Smooth muscle cell (in vitro differentiated cells): ENCODE data around the gene CYP4F11. TPM values are rescaled to one million over a fixed set of nuclear protein-coding genes. Genes with fewer than 3 reads are reported as not detected.
"Not testable (repeated sequence)": the region's sequence is repeated elsewhere in the genome, so short reads cannot be mapped to it uniquely, and the experiment has no call there.

Experiments
- DNase-seq: peaks from one replicate; lab custom pipeline; 2025; ENCODE audit not compliant: unreplicated experiment; lab: John Stamatoyannopoulos, UW
- H2AFZ ChIP-seq: fragments of 200-600 bp; sonication (generic); 2 replicates; pipeline ENCODE4 v1.6.0; 2016; ENCODE audit warnings: antibody characterized with exemption, low read depth, mild to moderate bottlenecking
- H3F3A ChIP-seq: fragments of 200-600 bp; sonication (generic); 2 replicates; pipeline ENCODE4 v1.6.0; 2017; ENCODE audit warnings: antibody characterized with exemption, low read depth
- H3K27ac ChIP-seq: fragments of 200-600 bp; sonication (generic); 2 replicates; pipeline ENCODE4 v1.5.1; 2016; ENCODE audit warnings: low read depth, mild to moderate bottlenecking
- H3K27me3 ChIP-seq: fragments of 200-600 bp; sonication (generic); 2 replicates; pipeline ENCODE4 v1.6.1; 2016; ENCODE audit warnings: low read depth, mild to moderate bottlenecking
- H3K36me3 ChIP-seq: fragments of 200-600 bp; sonication (generic); 2 replicates; pipeline ENCODE4 v1.5.1; 2016; ENCODE audit warnings: low read depth
- H3K4me1 ChIP-seq: fragments of 200-600 bp; sonication (generic); 2 replicates; pipeline ENCODE4 v1.5.1; 2016; ENCODE audit warnings: low read depth
- H3K4me2 ChIP-seq: fragments of 200-600 bp; sonication (generic); 2 replicates; pipeline ENCODE4 v1.6.0; 2016; ENCODE audit warnings: mild to moderate bottlenecking
- H3K4me3 ChIP-seq: fragments of 200-600 bp; sonication (generic); 2 replicates; pipeline ENCODE4 v1.5.1; 2016; ENCODE audit warnings: mild to moderate bottlenecking
- H3K79me2 ChIP-seq: fragments of 200-600 bp; sonication (generic); 2 replicates; pipeline ENCODE4 v1.6.0; 2016; ENCODE audit warnings: low read depth, mild to moderate bottlenecking
- H3K9ac ChIP-seq: fragments of 200-600 bp; sonication (generic); 2 replicates; pipeline ENCODE4 v1.6.0; 2016; ENCODE audit warnings: low read depth
- H3K9me3 ChIP-seq: fragments of 200-600 bp; sonication (generic); replicated peaks from 2 replicates; pipeline ENCODE4 v1.5.1; 2016; ENCODE audit warnings: low read depth
- H4K20me1 ChIP-seq: fragments of 200-600 bp; sonication (generic); 2 replicates; pipeline ENCODE4 v1.6.0; 2016; ENCODE audit warnings: low read depth
- WGBS: methylation state at CpG from one replicate; pipeline ENCODE4 v1.1.7; 2016; ENCODE audit warnings: low lambda C conversion rate; 5-methylcytosine and 5-hydroxymethylcytosine counted together
- polyA plus RNA-seq: library from polyadenylated mRNA; unstranded; fragments of >200 nt; fragmentation: Nextera tagmentation; extraction: Ambion mirVana; gene quantifications from 2 replicates; pipeline ENCODE4 v1.2.1, GENCODE V29; 2016
- total RNA-seq: library from RNA; depleted of rRNA; stranded (reverse); fragments of >200 nt; gene quantifications from 2 replicates; pipeline ENCODE4 v1.2.3, GENCODE V29; 2014
- TF ChIP-seq, protein P1 (sequence below): fragments of 200-600 bp; sonication (generic); IDR thresholded peaks from 2 replicates; pipeline ENCODE4 v1.5.1; 2017; ENCODE audit warnings: borderline replicate concordance, mild to moderate bottlenecking, antibody characterized with exemption; ENCODE audit not compliant: insufficient read depth, poor library complexity, severe bottlenecking

Gene CYP4F11
- total and polyA plus RNA-seq, 2 experiments from 2014 or later = not detected

GRCh38 chr19:15936173-15936572 is 1.8 kb upstream of the CYP4F11 start:
- Histone ChIP-seq H3K36me3 (no peaks in the 10 kb centered on the region), H4K20me1 (no peaks in the 10 kb centered on the region), H3K9me3 (no peaks in the 10 kb centered on the region), H3K27me3 (no peaks in the 10 kb centered on the region), H3K4me2 (no peak overlapping the region), H3K9ac (no peak overlapping the region), H2AFZ (no peak overlapping the region), H3K79me2 (no peaks in the 10 kb centered on the region), H3K4me3 (no peak overlapping the region), H3K4me1 (no peaks in the 10 kb centered on the region), H3K27ac (no peak overlapping the region), H3F3A (no peaks in the 10 kb centered on the region)
- 74% methylated on average over 3 of the region's 3 CpGs for WGBS
- TF ChIP-seq, protein P1, sequence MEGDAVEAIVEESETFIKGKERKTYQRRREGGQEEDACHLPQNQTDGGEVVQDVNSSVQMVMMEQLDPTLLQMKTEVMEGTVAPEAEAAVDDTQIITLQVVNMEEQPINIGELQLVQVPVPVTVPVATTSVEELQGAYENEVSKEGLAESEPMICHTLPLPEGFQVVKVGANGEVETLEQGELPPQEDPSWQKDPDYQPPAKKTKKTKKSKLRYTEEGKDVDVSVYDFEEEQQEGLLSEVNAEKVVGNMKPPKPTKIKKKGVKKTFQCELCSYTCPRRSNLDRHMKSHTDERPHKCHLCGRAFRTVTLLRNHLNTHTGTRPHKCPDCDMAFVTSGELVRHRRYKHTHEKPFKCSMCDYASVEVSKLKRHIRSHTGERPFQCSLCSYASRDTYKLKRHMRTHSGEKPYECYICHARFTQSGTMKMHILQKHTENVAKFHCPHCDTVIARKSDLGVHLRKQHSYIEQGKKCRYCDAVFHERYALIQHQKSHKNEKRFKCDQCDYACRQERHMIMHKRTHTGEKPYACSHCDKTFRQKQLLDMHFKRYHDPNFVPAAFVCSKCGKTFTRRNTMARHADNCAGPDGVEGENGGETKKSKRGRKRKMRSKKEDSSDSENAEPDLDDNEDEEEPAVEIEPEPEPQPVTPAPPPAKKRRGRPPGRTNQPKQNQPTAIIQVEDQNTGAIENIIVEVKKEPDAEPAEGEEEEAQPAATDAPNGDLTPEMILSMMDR = no peak
- DNase-seq = no peak

GRCh38 chr19:15935167-15935702 is 906 bp upstream of the CYP4F11 start:
- Histone ChIP-seq H3K4me1 (no peaks in the 10 kb centered on the region), H3K9me3 (peaks cover 4% of the 10 kb centered on the region), H3K4me3 (no peak overlapping the region), H3K27ac (no peak overlapping the region), H4K20me1 (no peaks in the 10 kb centered on the region), H3K36me3 (no peaks in the 10 kb centered on the region), H3K27me3 (no peaks in the 10 kb centered on the region), H3K9ac (no peak overlapping the region), H3K4me2 (no peak overlapping the region), H3K79me2 (no peaks in the 10 kb centered on the region), H2AFZ (no peak overlapping the region), H3F3A (no peaks in the 10 kb centered on the region)
- WGBS = 69% methylated on average over 3 of the region's 3 CpGs
- DNase-seq = no peak
- TF ChIP-seq, protein P1 = no peak

DNA sequence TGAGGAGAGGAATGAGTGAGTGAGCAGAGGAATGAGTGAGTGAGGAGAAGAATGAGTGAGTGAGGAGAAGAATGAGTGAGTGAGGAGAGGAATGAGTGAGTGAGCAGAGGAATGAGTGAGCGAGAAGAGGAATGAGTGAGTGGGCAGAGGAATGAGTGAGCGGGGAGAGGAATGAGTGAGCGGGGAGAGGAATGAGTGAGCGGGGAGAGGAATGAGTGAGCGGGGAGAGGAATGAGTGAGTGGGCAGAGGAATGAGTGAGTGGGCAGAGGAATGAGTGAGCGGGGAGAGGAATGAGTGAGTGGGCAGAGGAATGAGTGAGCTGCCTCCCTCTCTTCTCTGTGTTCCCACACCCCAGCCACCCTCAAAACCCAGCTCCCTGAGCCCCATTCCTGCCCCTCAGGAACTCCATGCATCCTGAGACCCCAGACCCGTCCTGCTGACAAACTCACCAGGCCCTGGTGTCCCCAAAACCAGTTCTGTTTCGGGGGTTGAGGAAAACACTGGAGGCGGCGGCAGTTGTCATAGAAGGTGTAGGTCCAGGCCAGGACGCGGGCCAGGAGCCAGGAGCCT is 483 bp downstream of the CYP4F11 start:
- H3K4me3 ChIP-seq, DNase-seq, H3K4me2 ChIP-seq, H2AFZ ChIP-seq, H4K20me1 ChIP-seq, H3K4me1 ChIP-seq, H3K79me2 ChIP-seq, H3K27me3 ChIP-seq, H3K27ac ChIP-seq, H3K36me3 ChIP-seq, H3F3A ChIP-seq, H3K9ac ChIP-seq, H3K9me3 ChIP-seq: not testable (repeated sequence)
- WGBS = 75% methylated on average over 11 of the region's 12 CpGs

GRCh38 chr19:15928321-15928720 is 6.0 kb downstream of the CYP4F11 start:
- Histone ChIP-seq H4K20me1 (no peaks in the 10 kb centered on the region), H3K27me3 (no peaks in the 10 kb centered on the region), H3K79me2 (no peaks in the 10 kb centered on the region), H3K36me3 (no peaks in the 10 kb centered on the region), H3K9me3 (peaks cover 4% of the 10 kb centered on the region), H3K4me2 (no peak overlapping the region), H3F3A (no peaks in the 10 kb centered on the region), H3K4me3 (no peak overlapping the region), H3K4me1 (no peaks in the 10 kb centered on the region), H3K27ac (no peak overlapping the region), H2AFZ (no peak overlapping the region), H3K9ac (no peak overlapping the region)
- DNase-seq = no peak
- TF ChIP-seq, protein P1 = no peak
- 54% methylated on average over 3 of the region's 3 CpGs for WGBS
